Measurements from ENCODE around the gene HIVEP3.

The HIVEP3 gene

DNA sequence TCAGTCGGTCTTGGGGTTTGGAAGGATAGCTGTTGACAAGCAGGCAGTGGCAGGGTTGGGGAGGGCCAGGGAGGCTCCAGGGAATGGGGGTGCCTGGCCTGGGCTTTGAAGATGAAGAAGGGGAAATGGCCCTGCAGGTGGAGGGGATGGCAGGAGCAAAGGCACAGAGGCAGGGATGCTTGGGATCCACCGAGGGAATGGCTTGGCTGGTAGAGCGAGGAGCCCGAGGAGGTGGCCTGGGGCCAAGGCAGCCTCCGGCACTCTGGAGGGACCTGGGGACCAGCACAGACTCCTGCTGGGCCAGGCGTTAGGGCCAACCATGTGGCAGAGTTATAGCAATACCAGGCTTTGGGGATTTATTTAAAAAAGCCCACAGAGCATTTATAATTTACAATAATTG lies 371.4 kb downstream of the HIVEP3 start:
- no peak for DNase-seq (ENCODE audit: low spot score)

DNA sequence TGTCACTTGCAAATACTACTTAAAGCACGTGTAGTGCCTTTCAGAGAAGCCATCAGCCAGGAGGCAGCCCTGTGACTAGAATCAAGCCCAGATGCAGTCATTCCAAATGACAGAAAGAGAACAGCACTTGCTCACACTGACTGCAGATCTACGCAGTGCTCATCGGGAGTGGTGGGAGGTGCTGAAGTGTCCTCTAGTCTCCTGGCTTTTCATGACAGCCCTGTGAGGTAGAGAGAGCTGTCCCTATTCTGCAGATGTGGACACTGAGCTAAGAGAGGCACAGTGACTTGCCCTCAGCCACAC lies 371.9 kb downstream of the HIVEP3 start:
- no peak for DNase-seq (ENCODE audit: low spot score)

DNA sequence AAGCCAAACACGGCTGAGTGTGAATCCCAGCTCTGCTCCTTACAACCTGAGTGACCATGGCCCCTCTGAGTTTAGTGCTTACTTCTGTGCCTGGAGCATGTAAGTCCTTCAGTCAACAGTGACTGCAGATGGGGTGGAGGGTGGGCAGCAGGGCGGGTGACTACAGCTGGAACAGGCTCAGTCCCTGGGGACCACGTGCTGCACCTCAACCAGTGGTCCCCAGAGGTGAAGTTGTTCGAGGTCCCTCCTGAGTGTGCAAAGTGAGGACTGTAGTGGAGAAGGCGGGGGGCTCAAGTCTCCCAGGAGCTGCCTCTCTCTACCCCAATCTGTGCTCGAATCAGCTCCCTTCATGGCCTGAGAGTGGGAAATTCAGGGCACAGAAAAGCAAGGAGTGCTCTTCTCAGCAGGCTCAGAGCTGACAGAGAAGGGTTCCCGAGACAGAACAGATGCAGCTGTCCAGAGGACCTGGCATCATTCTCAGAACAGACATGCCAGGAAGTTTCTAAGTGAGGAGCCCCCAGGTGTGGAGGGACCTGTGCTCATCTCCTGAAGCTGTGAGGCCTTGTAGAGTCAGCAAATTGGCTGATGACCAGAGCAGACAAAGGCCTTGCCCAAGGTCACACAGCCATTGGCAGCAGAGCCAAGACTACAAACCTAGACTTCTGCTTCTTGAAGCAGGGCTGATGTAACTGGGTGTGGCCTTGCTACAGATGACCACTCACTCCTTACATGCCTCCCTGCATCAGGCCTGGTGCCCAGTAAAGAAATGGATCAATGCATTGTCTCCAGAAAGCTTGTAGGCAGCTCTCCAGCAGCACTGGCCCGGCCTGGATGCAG lies 372.5 kb downstream of the HIVEP3 start:
- DNase-seq (ENCODE audit: low spot score) = no peak

DNA sequence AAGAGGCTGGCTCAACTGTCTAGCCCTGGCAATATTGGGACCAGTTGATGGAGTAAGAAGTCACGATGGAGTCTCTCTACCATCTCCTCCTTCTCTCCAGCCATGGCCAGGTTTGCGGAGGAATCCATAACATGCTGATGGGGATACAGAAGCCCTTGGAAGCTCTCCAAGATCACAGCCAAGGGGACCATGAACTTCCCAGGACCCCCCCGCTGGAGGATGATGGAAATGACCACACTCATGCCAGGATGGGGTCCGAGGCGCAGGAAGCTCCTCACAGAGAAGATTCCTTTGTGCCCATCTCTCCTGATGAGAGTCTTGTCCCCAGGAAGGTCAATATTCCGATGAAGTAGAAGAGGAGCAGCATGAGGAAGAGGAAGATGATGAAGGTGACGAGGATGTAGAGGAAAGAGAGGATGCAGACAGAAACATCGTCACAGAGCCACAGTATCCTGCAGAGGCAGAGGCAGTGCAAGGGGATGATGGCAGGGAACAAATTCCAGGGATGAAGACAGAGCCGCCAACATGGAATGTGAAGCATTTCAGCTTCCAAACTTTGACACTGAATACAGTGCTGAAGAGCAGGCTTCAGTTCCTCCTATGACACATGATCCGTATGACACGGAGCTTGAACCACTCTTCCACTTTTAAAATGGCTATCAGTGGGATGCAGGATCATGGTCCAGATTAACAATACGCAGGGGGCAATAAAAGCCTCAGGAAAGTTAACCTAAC lies 376.4 kb downstream of the HIVEP3 start:
- no peak for DNase-seq (ENCODE audit: low spot score)

DNA sequence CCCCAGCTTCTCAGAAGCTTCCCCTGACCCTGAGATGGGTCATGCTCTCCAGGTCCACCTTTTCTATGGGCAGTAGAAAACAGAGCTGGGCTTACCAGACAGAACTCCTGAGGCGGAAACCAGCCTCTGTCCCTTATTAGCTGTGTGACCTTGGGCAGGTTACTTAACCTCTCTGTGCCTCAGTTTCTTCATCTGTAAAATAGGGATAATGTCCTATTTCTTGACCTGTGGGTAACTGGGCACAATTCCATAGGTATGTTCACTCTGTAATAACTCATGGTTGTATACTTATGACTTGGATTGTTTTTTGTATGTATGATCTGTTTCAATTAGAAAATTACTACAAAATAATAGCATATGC lies 377.1 kb downstream of the HIVEP3 start:
- DNase-seq (ENCODE audit: low spot score) = no peak

DNA sequence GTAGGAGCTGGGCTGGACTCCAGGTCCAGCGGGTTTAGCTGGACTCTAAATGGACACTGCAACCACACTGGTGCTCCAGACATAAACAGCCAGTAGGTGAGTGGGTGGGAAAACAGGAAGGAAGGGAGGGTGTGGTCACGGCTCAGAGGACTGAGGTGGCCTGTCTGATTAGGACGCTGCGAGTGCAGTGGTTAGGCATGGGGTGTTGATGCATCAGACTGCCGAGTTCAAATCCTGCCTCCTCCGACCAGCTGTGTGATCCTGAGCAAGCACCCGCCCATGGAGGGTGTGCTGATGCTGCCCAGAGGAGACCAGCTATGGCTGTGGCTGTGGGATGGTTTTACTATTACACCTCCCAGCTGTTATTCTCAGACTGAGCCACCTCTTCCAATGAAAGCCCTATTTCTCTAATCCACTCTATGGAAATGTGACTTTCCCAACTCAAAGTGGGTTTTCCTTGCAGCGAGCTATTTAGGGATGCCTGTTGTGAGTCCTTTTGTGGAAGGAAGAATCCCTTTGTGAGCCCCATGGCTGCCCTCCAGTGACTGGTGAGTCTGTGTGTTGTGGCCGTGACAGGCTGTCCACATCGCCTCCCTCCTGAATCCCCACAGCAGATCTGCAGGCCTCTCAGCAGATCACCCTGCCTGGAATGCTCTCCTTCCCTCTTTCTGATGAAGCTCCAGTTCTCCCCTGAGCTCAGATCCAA lies 377.7 kb downstream of the HIVEP3 start:
- no peak for DNase-seq (ENCODE audit: low spot score)

DNA sequence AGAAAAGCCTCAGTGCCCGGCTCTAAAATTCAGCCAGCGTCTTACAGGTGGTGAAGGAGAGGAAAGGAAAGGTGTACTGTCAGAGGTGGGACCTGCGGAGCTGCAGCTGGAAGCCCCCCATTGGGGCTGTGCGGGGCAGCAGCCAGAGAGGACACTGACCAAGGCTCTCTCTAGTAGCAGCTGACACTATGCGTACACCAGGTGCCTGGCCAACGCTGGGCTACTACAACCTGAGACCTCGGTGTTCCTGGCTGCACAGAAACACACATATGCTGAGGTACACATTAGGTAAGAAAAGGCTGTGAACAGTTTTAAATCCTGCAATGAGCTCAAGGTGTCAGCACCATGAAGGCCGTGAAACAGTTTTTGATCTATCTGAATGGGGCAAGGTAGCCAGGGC lies 378.7 kb downstream of the HIVEP3 start:
- DNase-seq (ENCODE audit: low spot score) = no peak

DNA sequence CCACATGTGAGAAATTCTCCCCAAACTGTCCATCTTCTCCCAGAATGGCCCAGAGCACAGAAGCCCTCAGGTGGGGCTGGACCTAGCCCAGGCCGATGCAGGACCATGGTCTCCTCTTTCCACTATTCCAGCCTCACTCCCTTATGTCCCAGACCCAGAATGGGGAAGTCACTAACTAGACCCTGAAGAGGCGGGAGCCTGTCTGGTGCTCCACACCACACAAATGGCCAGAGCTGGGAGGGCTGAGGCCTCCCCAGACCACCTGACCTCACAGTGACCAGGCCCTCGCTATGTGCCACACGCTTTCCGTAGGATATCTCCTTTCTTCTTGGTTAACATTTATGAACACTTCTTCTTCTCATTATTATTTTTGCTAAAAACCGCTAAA lies 379.3 kb downstream of the HIVEP3 start:
- no peak for DNase-seq (ENCODE audit: low spot score)

DNA sequence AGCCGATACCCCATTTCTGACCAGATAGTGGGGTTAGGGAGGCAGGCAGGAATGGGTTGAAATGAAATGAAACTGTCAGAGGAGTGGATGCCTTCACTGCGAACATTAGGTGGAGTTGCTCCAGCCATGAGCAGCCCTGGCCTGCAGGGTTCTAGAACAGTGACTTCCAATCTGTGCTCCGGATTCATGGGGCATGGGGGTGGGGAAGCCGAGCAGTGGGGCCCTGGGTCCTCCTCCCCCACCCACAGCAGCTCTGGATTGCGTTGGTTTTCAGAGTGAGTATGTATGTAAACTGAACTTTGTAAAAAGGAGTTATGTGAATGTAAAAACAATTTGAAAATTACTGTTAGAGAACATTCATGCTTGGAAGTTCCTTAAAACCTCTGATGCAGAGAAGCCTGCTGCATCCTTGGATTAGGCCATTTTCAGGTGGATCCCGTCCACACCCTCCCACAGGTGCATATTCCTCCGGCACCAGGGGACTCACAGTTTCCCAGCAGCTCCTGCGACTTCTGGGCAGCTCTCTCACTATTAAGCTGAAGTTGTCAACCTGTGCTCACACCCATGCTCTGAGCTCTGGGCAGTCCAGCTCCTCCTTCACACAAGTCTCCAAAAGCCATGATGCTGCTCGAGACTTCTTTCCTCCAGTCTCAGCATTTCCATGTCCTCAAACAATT lies 379.8 kb downstream of the HIVEP3 start:
- DNase-seq (ENCODE audit: low spot score) = no peak

DNA sequence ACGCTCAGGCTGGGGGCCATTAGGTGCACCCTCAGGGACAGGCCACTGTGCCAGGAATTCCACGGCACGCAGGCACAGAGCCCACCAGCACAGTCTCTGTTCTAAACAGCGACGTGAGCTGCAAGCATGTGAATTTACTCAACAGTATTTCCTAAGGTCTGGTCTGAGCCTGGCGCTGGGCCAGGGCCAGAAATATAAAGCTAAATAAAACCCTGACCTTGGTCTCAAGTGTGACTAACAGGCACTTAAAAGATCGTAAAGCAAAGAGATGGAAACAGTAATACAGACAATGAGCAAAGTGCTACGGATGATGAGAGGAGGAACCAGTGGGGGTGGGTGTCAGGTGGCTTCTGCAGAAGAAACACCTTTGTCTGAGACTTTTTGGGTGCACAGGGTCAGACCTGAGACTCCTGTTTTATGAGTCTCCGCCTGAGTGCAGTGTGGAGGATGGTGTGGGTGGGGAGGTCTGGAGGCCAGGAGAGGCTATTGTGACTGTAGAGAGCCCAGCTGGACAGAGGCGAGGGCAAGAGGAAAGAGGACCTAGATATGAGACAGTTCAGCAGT lies 380.9 kb downstream of the HIVEP3 start:
- no peak for DNase-seq (ENCODE audit: low spot score)

DNA sequence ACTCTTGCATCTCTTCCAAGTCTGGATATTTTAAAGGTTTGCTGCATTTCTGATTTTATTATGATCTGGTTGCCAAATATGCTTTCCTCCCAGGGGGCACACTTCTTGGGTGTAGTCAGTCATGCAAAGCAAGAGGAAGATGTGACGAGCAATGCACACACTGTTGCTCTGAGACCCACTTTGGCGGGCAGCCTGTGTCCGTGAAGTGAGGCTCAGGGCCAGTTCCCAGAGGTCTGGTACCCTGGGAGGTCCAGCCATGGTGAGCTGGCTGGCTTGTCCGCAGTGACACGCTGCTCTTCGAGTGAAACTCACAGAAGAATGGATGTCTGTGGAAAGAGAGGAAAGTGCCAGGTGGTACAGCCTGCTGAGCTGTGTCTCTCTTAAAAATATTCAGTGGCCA lies 381.5 kb downstream of the HIVEP3 start:
- no peak for DNase-seq (ENCODE audit: low spot score)

DNA sequence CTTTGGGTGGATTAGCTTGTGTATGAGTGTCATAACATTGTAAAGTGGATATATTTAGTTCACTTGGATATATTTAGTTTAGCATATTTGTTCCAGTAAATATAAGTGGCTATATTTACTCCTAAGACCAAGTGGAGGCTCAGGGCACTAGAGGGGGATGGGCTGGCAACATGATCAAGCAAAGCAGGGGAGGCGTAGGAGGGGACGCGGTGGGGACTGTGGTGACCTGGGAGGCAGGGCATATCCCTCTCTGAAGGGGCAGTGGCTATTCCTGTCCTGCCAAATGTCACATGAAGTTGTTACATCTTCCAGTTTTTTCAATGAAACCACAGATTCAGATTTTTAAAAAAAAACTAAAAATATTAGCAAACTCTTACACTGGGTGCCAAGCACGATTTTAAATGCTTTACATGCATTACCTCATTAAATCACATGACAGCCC lies 382.3 kb downstream of the HIVEP3 start:
- DNase-seq (ENCODE audit: low spot score) = no peak

DNA sequence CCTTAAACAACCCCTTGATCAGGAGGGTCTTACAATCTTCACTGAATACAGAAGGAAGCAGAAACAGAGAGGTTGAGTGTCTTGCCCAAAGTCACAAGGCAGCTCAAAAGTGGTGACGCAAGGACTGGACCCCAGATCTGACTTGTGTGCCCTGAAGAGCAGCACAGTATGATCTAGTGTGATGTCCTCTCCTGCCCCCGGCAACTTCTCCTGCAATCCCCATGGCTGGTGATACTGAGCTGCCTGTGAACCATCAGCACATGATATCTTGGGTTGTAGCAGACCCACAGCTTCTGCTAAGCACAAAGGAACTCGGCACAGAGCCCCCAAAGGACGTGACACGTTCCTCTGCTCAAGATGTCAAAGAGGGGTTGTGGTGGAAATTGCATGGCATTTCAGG lies 383.0 kb downstream of the HIVEP3 start:
- DNase-seq (ENCODE audit: low spot score) = no peak

DNA sequence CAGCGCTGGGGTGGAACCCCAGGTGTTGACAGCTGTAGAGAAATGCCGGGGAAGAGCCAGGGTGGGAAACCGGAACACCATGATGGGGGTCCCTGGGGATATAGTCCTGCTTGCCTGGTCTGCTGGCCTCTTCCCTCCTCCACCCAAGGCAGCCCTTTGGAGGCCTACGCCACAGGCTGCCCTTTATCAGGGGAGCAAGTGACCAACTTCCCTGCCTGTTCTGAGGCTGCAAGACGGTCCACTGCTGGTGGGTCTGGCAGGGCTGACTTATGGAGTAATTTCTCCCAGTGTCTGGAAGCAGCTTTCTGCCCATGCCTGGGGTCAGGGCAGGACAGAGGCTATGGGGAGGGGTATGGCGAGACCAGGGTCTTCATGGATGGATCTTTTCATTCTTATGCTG lies 383.4 kb downstream of the HIVEP3 start:
- DNase-seq (ENCODE audit: low spot score) = no peak

DNA sequence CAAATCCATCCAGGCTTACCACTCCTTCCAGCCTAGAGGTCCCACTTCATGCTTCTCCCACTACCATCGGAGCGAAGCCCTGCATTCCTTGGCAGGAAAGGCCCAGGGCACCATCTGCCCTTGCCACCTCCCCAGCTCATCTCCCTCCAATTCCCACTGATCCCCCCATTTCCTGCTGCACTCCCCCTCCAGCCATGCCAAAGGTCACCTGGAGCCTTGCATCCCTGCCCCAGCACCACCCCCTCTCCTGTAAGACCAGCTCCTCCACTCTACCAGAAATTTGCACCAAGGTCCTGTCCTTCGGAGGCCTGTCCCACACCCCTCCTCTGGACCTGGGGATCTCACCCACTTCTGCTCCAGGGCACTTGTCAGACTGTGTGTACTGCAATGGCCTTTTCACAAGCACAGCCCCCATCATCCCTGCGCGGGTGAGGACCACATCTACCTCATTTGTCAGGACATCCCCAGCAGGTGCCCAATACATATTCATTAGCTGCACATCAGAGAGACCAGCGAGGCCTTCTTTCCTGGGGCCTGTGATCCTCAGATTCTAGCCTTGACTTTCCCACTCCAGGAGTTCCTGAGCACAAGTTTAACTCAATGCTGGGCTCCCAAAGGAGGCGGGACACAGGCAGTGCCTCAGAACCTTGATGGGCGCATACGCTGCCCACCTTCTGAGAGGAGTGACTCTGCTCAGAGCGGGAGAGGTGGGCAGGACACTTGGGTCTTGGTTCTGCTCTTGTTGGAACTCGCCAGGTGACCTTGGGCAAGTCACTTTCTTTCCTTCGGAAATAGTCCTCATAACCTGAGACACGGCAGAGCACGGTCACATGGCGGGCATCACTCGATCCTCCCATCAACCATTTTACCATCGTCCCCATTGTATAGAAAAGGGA lies 384.3 kb downstream of the HIVEP3 start:
- DNase-seq (ENCODE audit: low spot score) = no peak

DNA sequence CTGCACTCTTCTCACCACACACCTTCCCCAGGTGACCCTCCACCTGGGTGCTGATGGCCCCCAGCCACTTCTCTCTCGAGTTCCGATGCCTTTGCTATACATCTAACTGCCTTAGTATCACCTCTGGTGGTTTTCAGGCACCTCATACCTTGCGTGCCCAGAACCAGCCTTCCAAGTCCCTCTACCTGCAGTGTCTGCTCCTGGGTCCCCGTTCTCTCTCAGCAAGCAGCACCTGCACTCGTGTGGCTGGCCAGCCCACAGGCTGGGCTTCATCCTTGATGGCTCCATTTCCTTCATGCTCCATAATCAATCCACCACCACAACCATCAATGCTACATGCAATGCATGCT lies 385.0 kb downstream of the HIVEP3 start:
- DNase-seq (ENCODE audit: low spot score) = no peak

DNA sequence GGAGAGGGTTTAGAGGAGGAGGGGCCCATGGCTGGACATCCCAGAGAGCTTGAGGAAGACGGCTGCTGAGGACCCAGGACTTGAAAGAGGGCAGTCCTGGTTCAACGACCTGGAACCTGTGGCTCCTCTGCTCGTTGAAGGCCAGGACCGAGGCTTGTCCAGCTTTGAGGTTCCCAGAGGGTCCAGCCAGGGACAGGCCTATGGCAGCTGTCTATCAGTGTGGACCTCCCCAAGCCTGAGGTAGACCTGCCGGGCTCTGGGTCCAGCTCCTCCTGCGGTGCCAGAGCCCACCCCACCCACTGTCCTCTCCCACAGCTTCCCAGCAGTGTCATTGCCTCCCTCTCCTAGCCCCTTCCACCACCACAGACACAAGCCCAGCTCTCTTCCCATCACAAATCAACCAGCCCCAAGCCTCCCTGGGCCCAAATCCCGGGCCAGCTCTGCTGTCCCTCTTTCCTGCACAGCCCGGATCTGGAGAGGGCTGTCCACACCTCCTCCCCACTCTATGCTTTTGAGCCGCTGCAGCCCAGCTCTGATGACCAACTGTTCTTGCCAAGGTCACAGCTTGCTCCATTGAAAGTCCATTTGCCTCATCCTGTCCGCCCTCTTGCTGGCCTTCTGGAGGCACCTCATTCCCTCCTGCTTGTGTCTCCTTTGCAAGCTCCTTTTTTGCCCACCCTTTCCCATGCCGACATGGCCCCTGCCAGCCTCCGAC lies 385.5 kb downstream of the HIVEP3 start:
- DNase-seq (ENCODE audit: low spot score) = no peak

DNA sequence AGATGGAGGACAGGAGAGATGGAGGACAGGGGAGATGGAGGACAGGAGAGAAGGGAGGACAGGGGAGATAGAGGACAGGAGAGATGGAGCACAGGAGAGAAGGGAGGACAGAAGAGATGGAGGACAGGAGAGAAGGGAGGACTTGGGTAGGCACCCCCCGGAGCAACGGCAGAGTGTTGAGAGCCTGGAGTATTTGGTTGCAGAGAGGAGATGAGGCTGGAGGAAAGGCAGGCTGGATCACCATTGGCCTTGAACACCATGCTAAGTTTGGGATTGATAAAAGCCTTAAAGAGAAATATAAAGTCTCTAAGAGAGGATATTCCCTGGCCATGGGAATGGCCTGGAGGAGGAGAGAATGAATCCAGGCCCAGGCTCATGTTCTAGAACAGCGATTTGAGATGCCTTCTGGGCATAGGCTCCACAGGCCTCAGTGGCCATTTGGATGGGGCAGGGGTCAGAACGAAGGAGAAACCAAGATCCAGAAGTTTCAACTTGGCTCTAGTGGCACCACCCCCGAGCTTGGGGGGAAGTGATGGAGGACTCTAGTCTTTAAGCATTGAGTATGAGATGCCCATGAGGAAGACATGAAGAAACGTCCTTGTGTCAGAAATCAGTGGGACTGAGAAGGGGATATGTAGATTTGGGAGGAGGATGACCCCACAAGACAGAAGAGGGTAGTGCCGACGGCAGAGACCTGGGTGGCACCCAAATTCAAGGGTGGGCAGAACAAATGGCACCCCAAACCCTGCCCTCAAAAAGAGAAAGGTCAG lies 386.3 kb downstream of the HIVEP3 start:
- DNase-seq (ENCODE audit: low spot score) = no peak

DNA sequence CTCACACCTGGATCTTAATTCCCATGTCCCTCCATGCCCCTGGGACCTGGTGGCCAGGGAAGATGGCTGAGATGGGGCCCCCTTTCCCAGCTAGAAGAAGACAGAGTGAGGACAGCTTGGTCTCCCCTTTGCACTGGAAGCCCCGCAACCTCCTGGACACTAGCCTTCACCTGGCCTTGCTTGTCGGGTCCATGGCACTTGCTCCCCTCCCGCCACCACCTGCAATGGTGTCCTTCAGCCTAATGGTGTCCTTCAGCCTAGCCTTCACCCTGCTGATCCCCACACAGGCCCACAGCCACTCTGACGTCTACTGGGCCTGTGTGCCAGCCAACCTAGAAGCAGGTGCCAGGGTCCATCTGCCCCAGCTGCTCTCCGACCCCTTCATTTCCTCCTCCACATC lies 388.3 kb downstream of the HIVEP3 start:
- DNase-seq (ENCODE audit: low spot score) = no peak
